OCI-LY3 (cell line): ENCODE data around the gene APBB1.
"Not testable (repeated sequence)": the region's sequence is repeated elsewhere in the genome, so short reads cannot be mapped to it uniquely, and the experiment has no call there.

Source experiments
- EZH2phosphoT487 ChIP-seq: fragments of 200-600 bp; shearing (Covaris generic); IDR thresholded peaks from 2 replicates; pipeline ENCODE4 v1.6.1; 2018; ENCODE audit warnings: antibody characterized with exemption, mixed run types, low read depth
- TF ChIP-seq, protein P1 (sequence below): fragments of 200-600, 300-600 bp; sonication (generic); IDR thresholded peaks from 2 replicates; pipeline ENCODE4 v1.5.1; 2014; ENCODE audit warnings: antibody characterized with exemption, low read length, low read depth

DNA sequence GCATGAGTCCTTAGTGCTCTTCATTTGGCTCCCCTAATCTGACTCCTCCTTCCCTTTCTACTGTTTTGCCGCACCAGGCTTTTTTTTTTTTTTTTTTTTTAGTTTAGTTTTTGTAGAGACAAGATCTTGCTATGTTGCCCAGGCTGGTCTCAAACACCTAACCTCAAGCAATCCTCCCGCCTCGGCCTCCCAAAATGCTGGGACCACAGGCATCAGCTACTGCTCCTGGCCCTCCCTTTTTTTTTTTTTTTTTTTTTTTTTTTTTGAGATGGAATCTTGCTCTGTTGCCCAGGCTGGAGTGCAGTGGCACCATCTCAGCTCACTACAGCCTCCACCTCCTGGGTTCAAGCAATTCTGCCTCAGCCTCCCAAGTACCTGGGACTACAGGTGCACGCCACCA, 26.6 kb downstream of the APBB1 start:
- TF ChIP-seq, protein P1, sequence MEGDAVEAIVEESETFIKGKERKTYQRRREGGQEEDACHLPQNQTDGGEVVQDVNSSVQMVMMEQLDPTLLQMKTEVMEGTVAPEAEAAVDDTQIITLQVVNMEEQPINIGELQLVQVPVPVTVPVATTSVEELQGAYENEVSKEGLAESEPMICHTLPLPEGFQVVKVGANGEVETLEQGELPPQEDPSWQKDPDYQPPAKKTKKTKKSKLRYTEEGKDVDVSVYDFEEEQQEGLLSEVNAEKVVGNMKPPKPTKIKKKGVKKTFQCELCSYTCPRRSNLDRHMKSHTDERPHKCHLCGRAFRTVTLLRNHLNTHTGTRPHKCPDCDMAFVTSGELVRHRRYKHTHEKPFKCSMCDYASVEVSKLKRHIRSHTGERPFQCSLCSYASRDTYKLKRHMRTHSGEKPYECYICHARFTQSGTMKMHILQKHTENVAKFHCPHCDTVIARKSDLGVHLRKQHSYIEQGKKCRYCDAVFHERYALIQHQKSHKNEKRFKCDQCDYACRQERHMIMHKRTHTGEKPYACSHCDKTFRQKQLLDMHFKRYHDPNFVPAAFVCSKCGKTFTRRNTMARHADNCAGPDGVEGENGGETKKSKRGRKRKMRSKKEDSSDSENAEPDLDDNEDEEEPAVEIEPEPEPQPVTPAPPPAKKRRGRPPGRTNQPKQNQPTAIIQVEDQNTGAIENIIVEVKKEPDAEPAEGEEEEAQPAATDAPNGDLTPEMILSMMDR, result not testable (repeated sequence)
- not testable (repeated sequence) for TF ChIP-seq EZH2phosphoT487
